HEK293T (cell line): ENCODE results near the gene P2RX4.

Experiments used
- ARNT ChIP-seq: fragments of 450-650 bp; IDR thresholded peaks from 2 replicates; pipeline ENCODE4 v1.6.1; 2017; ENCODE audit warnings: mild to moderate bottlenecking
- BHLHE40 ChIP-seq: fragments of 450-650 bp; IDR thresholded peaks from 2 replicates; pipeline ENCODE4 v1.6.1; 2016; ENCODE audit warnings: mild to moderate bottlenecking, moderate library complexity, borderline replicate concordance
- SP1 ChIP-seq: fragments of 450-650 bp; IDR thresholded peaks from 2 replicates; pipeline ENCODE4 v1.6.1; 2017

- TF ChIP-seq SP1 (no peak), BHLHE40 (no peak), ARNT (no peak)
Observed at GRCh38 chr12:121216102-121216501, 6.2 kb downstream of the P2RX4 start.
